D721Med (cell line): Measurements from ENCODE around the gene MRPS15.

Experiments
- DNase-seq: peaks from one replicate; pipeline ENCODE4 v3.0.0; 2011; ENCODE audit warnings: low spot score; ENCODE audit not compliant: insufficient read length
- FAIRE-seq: peaks from 2 replicates; lab custom pipeline; 2011; peaks lifted over from hg19 to GRCh38; lab: Jason Lieb, UNC
- CTCF ChIP-seq: IDR thresholded peaks from 2 replicates; pipeline ENCODE4 v1.5.1; 2012; ENCODE audit warnings: mild to moderate bottlenecking, control low read depth; ENCODE audit not compliant: insufficient read depth; ENCODE audit errors: missing control alignments

The MRPS15 gene

DNA sequence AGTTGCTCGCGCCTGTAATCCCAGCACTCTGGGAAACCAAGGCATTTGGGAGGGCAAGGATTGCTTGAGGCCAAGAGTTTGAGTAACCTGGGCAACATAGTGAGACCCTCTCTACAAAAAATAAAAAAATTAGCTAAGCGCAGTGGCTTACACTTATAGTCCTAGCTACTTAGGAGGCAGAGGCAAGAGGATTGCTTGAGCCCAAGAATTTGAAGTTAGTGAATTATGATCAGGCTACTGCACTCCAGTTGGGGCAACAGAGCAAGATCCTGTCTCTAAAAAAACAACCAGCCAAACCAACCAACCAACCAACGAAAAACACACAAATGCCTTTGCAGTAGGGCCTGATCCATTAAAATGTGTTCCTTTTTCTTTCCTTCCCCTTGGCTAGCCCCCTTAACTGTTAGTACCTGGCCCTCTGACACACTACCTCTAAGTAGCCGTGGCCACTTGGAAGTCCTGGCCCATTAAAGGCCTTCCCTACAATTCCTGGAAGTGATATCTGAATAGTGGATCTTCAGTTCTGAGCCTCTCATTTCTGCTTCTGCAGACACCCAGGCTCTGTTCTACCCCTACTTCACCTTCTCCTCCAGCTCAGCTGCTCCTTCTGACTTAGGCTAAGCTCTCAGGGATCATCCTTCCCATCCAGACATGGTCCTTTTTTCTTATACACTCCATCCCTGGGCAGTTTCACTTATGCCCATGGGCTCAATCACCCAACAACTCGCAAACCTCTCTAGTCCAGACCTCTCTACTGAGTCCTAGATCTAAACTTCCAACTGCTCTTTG is 10.4 kb downstream of the MRPS15 start:
- no peak for DNase-seq
- TF ChIP-seq CTCF, result no peak
- FAIRE-seq, result no peak

- no peak for TF ChIP-seq CTCF
- no peak for FAIRE-seq
- no peak for DNase-seq
Observed at GRCh38 chr1:36453051-36453450, 11.1 kb downstream of the MRPS15 start.

DNA sequence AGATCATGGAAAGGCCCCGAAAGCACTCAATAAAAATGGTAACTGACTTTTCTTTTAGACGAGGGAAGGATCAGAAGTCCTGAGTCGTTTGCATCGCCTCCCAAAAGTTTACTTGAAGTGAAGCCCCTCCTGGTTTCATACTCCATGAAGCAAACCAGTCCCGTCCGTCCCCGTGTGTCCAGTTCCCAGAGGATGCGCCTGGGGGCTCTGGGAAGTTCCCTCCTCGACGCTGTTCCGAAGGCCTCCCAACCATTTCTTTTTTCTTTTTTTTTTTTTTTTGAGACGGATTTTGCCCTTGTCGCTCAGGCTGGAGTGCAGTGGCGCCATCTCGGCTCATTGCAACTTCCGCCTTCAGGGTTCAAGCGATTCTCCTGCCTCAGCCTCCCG is 13.3 kb downstream of the MRPS15 start:
- DNase-seq (no peak), FAIRE-seq (no peak)
- no peak for TF ChIP-seq CTCF

- TF ChIP-seq CTCF, result no peak
- FAIRE-seq, result no peak
- DNase-seq, result peak; percentile 100
Observed at GRCh38 chr1:36450270-36450918, 13.8 kb downstream of the MRPS15 start, which contains the start of gene OSCP1. Gene OSCP1, minus strand, starts transcription at chr1:36450451. Its CDS starts 82 bp downstream, at chr1:36450369.

GRCh38 chr1:36448530-36449056 is 15.6 kb downstream of the MRPS15 start:
- DNase-seq (no peak), FAIRE-seq (no peak)
- TF ChIP-seq CTCF, result no peak

- TF ChIP-seq CTCF, result no peak
- FAIRE-seq, result no peak
Observed at GRCh38 chr1:36447450-36447849, 16.7 kb downstream of the MRPS15 start.

More at GRCh38 chr1:36447450-36447849, 16.7 kb downstream of the MRPS15 start:
- no peak for DNase-seq
